Testis (tissue), 2 donors: Measurements from ENCODE around the gene RSPH3.
"Not testable (repeated sequence)": the region's sequence is repeated elsewhere in the genome, so short reads cannot be mapped to it uniquely, and the experiment has no call there.

Experiments used
- CTCF ChIP-seq, 3 experiments: fragments of 450-650 bp in 2 of 3; fragments of 200-600 bp in 1 of 3; sonication (generic) in 1 of 3; IDR thresholded peaks; one replicate each; pipeline ENCODE4 v1.5.1; 2016 to 2019; ENCODE audit warnings: antibody characterized with exemption in 3 of 3, mild to moderate bottlenecking in 2 of 3, moderate library complexity in 1 of 3
- POLR2A ChIP-seq: fragments of 450-650 bp; IDR thresholded peaks from one replicate; pipeline ENCODE4 v1.6.1; 2017; ENCODE audit warnings: antibody characterized with exemption, mild to moderate bottlenecking, moderate library complexity

- TF ChIP-seq CTCF (IDR thresholded peaks at IDR 0.05); POLR2A: not testable (repeated sequence)
Observed at GRCh38 chr6:159038318-159038717, 38.3 kb upstream of the RSPH3 start.
